ENCODE data around the gene IL17A.

GRCh38 chr6:52136934-52137467 is 49.2 kb upstream of the IL17A start:
- no peak for TF ChIP-seq EZH2 (optimal IDR thresholded peaks at IDR 0.05; ENCODE audit: low read depth, low read length)
- TF ChIP-seq CTCF (IDR thresholded peaks at IDR 0.05; ENCODE audit: low read length): no peak

Measured in MM.1S (cell line).